Activated CD4-positive, alpha-beta T cell treated with anti-CD3 and anti-CD28 coated beads for 36 hours (primary cell): ENCODE measurements around the gene RXYLT1. TPM values are rescaled to one million over a fixed set of nuclear protein-coding genes. Genes with fewer than 3 reads are reported as not detected.
"Not testable (repeated sequence)": the region's sequence is repeated elsewhere in the genome, so short reads cannot be mapped to it uniquely, and the experiment has no call there.

Experiments
- ATAC-seq: fragments of 200-7000 bp; cut with Tn5 transposase; one replicate; pipeline ENCODE4 v1.10.0; 2021; ENCODE audit warnings: mild to moderate bottlenecking, moderate library complexity
- CTCF ChIA-PET: fragments of 350-600 bp; sonication (Branson Sonifier 250); formaldehyde crosslinking; loops from one replicate; lab custom pipeline; 2021; ENCODE audit warnings: antibody characterized with exemption; lab: Charles Lee
- POLR2A ChIA-PET: fragments of 350-600 bp; sonication (Branson Sonifier 250); formaldehyde crosslinking; loops from one replicate; lab custom pipeline; 2021; ENCODE audit warnings: antibody characterized with exemption, inconsistent platforms; lab: Charles Lee
- DNase-seq: peaks from one replicate; pipeline ENCODE4 v3.0.0-alpha.2; 2020
- H3K27ac Mint-ChIP-seq: one replicate; pipeline ENCODE4 v1.8.0; 2021; ENCODE audit warnings: mixed read lengths
- H3K27me3 Mint-ChIP-seq: one replicate; pipeline ENCODE4 v1.8.0; 2021; ENCODE audit warnings: mixed read lengths
- H3K36me3 Mint-ChIP-seq: one replicate; pipeline ENCODE4 v1.8.0; 2021; ENCODE audit warnings: low read depth, mixed read lengths
- H3K4me1 Mint-ChIP-seq: one replicate; pipeline ENCODE4 v1.8.0; 2021; ENCODE audit warnings: mixed read lengths
- H3K4me3 Mint-ChIP-seq: one replicate; pipeline ENCODE4 v1.8.0; 2021; ENCODE audit warnings: mild to moderate bottlenecking, moderate library complexity, mixed read lengths
- H3K9me3 Mint-ChIP-seq: one replicate; pipeline ENCODE4 v1.8.0; 2021; ENCODE audit warnings: low read depth, mixed read lengths
- intact Hi-C, 2 experiments: fragments of 100-400 bp; cut with DNase I in 1 of 2; cut with micrococcal nuclease in 1 of 2; formaldehyde crosslinking; loops; one replicate each; pipeline versions ENCODE4 v1.14.2 to v1.15.1; 2022 to 2024; cut with DNase I, micrococcal nuclease
- total RNA-seq, 2 experiments: library from RNA; stranded (reverse); gene quantifications; one replicate each; pipeline ENCODE4 v1.2.3, GENCODE V29; 2021

The RXYLT1 gene, protein sequence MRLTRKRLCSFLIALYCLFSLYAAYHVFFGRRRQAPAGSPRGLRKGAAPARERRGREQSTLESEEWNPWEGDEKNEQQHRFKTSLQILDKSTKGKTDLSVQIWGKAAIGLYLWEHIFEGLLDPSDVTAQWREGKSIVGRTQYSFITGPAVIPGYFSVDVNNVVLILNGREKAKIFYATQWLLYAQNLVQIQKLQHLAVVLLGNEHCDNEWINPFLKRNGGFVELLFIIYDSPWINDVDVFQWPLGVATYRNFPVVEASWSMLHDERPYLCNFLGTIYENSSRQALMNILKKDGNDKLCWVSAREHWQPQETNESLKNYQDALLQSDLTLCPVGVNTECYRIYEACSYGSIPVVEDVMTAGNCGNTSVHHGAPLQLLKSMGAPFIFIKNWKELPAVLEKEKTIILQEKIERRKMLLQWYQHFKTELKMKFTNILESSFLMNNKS
- total RNA-seq: 10 to 100 TPM; 14.8 to 15.6 TPM

DNA sequence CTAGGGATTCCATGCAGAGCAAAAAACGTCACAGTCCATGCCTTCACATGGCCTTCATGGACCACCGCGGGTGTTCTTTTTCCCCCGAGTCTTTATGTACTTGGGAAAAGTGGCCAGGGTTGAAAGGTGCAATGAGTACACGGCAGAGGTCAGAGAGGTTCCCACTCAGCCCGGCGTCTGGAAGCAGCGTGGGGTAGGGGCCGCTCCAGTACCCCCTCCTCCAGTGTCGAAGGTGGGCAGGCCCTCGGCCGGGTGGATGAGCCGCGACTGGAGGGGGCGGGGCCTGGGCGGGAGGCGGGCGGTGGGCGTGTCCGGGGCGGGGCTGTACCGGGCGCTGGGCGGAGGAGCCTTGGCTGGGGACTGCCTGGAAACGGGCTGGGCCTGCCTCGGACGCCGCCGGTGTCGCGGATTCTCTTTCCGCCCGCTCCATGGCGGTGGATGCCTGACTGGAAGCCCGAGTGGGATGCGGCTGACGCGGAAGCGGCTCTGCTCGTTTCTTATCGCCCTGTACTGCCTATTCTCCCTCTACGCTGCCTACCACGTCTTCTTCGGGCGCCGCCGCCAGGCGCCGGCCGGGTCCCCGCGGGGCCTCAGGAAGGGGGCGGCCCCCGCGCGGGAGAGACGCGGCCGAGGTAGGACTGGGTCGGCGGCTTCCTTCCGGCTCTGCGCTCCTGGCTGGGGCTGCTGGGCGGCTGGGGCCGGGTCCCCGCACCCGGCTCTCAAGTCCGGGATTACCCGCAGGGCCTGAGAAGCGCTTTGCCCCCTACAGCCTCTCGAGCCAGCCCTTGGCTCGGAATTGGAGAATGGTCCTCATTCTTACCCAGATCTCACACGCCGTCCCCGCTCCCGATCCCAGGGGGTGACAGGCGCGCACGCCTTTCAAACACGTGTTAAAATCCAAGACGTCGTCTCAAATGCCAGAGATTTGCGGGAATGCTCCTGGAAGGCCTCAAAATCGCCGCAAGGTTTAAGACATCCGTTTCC, at the start of gene RXYLT1:
TSS of gene RXYLT1 (plus strand) at position 412 of the 984 bp plus-strand sequence. CDS start at position 464, 52 bp downstream.
- ChIA-PET POLR2A (no interaction called here), CTCF (no interaction called here)

GRCh38 chr12:63732779-63733178, 46.9 kb upstream of the RXYLT1 start:
- H3K36me3 Mint-ChIP-seq, CTCF ChIA-PET, H3K27me3 Mint-ChIP-seq, H3K4me3 Mint-ChIP-seq, ATAC-seq, H3K27ac Mint-ChIP-seq, H3K4me1 Mint-ChIP-seq, intact Hi-C loops, POLR2A ChIA-PET, DNase-seq, H3K9me3 Mint-ChIP-seq: not testable (repeated sequence)

More for the DNA sequence above, at the start of gene RXYLT1:
- no peaks in the 10 kb centered on the region for H3K27me3 Mint-ChIP-seq
- peak; percentile 94 for ATAC-seq
- peak within 1 kb of the TSS; percentile 94 for H3K4me3 Mint-ChIP-seq
- intact Hi-C loops: loop anchor here (1.0 to 5.0 kb wide), 6 partner anchors 443 to 1313 kb away; partner anchors contain the start of genes KICS2 (in 2 of the 2), TBK1 (in 2 of the 2), GNS (in 1 of the 2) and MON2 (in 1 of the 2)
- no peaks in the 10 kb centered on the region for H3K9me3 Mint-ChIP-seq
- peaks cover 30% of the 10 kb centered on the region for H3K36me3 Mint-ChIP-seq
- H3K27ac Mint-ChIP-seq: peak within 1 kb of the TSS; percentile 95
- DNase-seq: peak; percentile 92
- H3K4me1 Mint-ChIP-seq: peaks cover 10% of the 10 kb centered on the region

- H3K27ac Mint-ChIP-seq, CTCF ChIA-PET, DNase-seq, H3K36me3 Mint-ChIP-seq, intact Hi-C loops, ATAC-seq, H3K9me3 Mint-ChIP-seq, H3K4me3 Mint-ChIP-seq, H3K4me1 Mint-ChIP-seq, H3K27me3 Mint-ChIP-seq, POLR2A ChIA-PET: not testable (repeated sequence)
These were observed 46.1 kb upstream of the RXYLT1 start for GRCh38 chr12:63733585-63733984.

DNA sequence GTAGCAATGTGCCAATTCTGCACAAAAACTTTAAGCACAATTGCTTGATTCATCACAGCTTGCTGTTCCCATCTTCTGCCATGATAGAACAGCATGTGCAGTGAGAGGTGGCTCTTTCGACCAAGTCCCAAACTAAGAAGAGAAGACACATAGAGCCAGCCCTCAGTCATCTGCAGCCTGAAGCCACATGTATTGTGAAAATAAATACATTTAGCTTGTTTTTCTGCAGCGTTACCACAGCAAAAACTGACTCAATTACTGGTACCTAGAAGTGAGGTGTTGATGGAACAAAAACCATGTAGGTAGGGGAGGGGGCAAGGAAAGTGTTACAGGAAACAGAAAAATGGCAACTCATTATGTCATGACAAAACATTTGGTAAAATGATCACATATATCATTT, 39.2 kb upstream of the RXYLT1 start:
- H3K4me3 Mint-ChIP-seq, POLR2A ChIA-PET, intact Hi-C loops, CTCF ChIA-PET, H3K27me3 Mint-ChIP-seq, H3K9me3 Mint-ChIP-seq, H3K36me3 Mint-ChIP-seq, DNase-seq, H3K4me1 Mint-ChIP-seq, H3K27ac Mint-ChIP-seq: not testable (repeated sequence)
- peak; percentile 44 for ATAC-seq

GRCh38 chr12:63741431-63741830, 38.3 kb upstream of the RXYLT1 start:
- H3K4me3 Mint-ChIP-seq, DNase-seq, intact Hi-C loops, H3K36me3 Mint-ChIP-seq, H3K4me1 Mint-ChIP-seq, H3K27ac Mint-ChIP-seq, POLR2A ChIA-PET, H3K27me3 Mint-ChIP-seq, CTCF ChIA-PET, ATAC-seq, H3K9me3 Mint-ChIP-seq: not testable (repeated sequence)

- intact Hi-C loops, H3K27ac Mint-ChIP-seq, POLR2A ChIA-PET: not testable (repeated sequence)
These were observed 35.6 kb upstream of the RXYLT1 start for GRCh38 chr12:63744110-63744509.

DNA sequence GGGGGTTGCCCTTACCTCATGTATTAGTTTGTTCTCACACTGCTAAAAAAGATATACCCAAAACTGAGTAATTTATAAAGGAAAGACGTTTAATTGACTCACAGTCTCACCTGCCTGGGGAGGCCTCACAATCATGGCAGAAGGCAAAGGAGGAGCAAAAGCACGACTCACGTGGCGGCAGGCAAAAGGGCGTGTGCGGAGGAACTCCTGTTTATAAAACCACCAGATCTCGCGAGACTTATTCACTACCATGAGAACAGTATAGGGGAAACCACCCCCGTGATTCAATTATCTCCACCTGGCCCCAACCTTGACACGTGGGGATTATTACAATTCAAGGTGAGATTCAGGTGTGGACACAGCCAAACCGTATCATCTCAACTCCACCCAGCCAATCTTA, 33.2 kb upstream of the RXYLT1 start:
- DNase-seq (peak; percentile 7), ATAC-seq (peak; percentile 44)
- intact Hi-C loops, H3K36me3 Mint-ChIP-seq, H3K9me3 Mint-ChIP-seq, H3K27ac Mint-ChIP-seq, H3K4me3 Mint-ChIP-seq, H3K27me3 Mint-ChIP-seq, CTCF ChIA-PET, POLR2A ChIA-PET, H3K4me1 Mint-ChIP-seq: not testable (repeated sequence)

More at GRCh38 chr12:63744110-63744509, 35.6 kb upstream of the RXYLT1 start:
- ATAC-seq, DNase-seq, H3K4me3 Mint-ChIP-seq, CTCF ChIA-PET, H3K9me3 Mint-ChIP-seq, H3K27me3 Mint-ChIP-seq, H3K4me1 Mint-ChIP-seq, H3K36me3 Mint-ChIP-seq: not testable (repeated sequence)

GRCh38 chr12:63747136-63747535, 32.6 kb upstream of the RXYLT1 start:
- CTCF ChIA-PET, H3K36me3 Mint-ChIP-seq, ATAC-seq, intact Hi-C loops, H3K27me3 Mint-ChIP-seq, H3K4me3 Mint-ChIP-seq, DNase-seq, H3K27ac Mint-ChIP-seq, H3K9me3 Mint-ChIP-seq, H3K4me1 Mint-ChIP-seq: not testable (repeated sequence)
- POLR2A ChIA-PET: interaction anchor here (0.7 kb wide), 1 partner anchor 9 kb away, joined by 7 read pairs; no protein-coding TSS in a partner anchor

DNA sequence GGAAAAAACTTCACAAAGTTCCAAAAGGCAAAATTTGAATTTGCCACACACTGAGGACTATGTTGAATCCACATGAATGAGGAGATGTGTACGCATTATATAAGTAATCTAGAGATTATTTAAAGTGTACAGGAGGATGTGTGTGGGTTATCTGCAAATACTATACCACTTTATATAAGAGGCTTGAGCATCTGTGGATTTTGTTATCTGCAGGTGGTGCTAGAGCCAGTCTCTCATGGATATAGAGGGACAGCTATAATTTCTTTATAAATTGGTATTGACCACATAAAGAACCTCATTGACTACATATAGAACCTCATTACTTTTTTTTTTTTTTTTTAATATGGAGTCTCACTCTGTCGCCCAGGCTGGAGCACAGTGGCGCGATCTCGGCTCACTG, 32.2 kb upstream of the RXYLT1 start:
- Mint-ChIP-seq H3K9me3 (no peaks in the 10 kb centered on the region), H3K36me3 (no peaks in the 10 kb centered on the region), H3K4me1 (peaks cover 5% of the 10 kb centered on the region), H3K27me3 (peaks cover 3% of the 10 kb centered on the region), H3K4me3 (no peak overlapping the region), H3K27ac (no peak overlapping the region)
- intact Hi-C loops: no loop called here
- DNase-seq: no peak
- ChIA-PET CTCF (no interaction called here), POLR2A (interaction anchor here (0.7 kb wide), 1 partner anchor 9 kb away, joined by 7 read pairs; no protein-coding TSS in a partner anchor)
- ATAC-seq: no peak

DNA sequence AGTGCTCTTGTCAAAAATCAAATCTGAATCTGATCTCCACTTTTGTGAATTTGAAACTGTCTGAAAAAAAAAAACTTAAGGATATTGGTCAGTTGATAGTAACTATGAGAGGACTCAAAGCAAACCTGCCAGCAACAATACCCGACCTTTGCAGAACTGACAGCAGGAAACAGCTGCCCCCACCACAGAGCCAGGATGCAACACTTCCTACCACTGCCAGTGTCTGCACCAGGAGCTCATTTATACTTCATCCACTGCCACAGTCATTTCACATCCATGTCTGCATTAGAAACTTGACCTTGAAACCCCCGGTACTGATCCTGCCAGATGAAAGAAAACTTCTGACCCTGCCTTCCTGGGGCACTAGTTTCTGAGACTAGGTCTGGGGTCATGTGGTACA, 27.4 kb upstream of the RXYLT1 start:
- Mint-ChIP-seq H3K4me3 (no peak overlapping the region), H3K27me3 (peaks cover 10% of the 10 kb centered on the region), H3K4me1 (peaks cover 6% of the 10 kb centered on the region), H3K27ac (no peak overlapping the region), H3K9me3 (no peaks in the 10 kb centered on the region), H3K36me3 (no peaks in the 10 kb centered on the region)
- intact Hi-C loops: no loop called here
- ChIA-PET POLR2A (no interaction called here), CTCF (no interaction called here)
- DNase-seq (peak; percentile 19), ATAC-seq (no peak)

GRCh38 chr12:63752841-63753240, 26.9 kb upstream of the RXYLT1 start:
- CTCF ChIA-PET: no interaction called here
- no peaks in the 10 kb centered on the region for H3K36me3 Mint-ChIP-seq
- H3K27ac Mint-ChIP-seq: no peak overlapping the region
- H3K4me1 Mint-ChIP-seq: peaks cover 6% of the 10 kb centered on the region
- H3K9me3 Mint-ChIP-seq: no peaks in the 10 kb centered on the region
- POLR2A ChIA-PET: no interaction called here
- H3K27me3 Mint-ChIP-seq: peaks cover 11% of the 10 kb centered on the region
- intact Hi-C loops: no loop called here
- ATAC-seq (no peak), DNase-seq (no peak)
- no peak overlapping the region for H3K4me3 Mint-ChIP-seq
